Hair follicle dermal papilla cell (primary cell): ENCODE measurements around the gene DNAJC6. TPM values are rescaled to one million over a fixed set of nuclear protein-coding genes. Genes with fewer than 3 reads are reported as not detected.

Source experiments
- small RNA-seq: library from RNA; depleted of rRNA; stranded (forward); fragments of <200 nt; gene quantifications from one replicate; pipeline ENCODE3, GENCODE V24; 2012
- total RNA-seq: library from RNA; depleted of rRNA; stranded (reverse); fragments of >200 nt; gene quantifications from 2 replicates; pipeline ENCODE4 v1.2.3, GENCODE V29; 2012

DNAJC6 gene
- 37.3 and 45.8 TPM in 2 replicates for total RNA-seq

GRCh38 chr1:65309304-65310077, at the start of gene DNAJC6:
Gene DNAJC6, plus strand, starts transcription at chr1:65309543. Its CDS starts 203 bp downstream, at chr1:65309746.

GRCh38 chr1:65420590-65421350, 111.4 kb downstream of the DNAJC6 start, which contains the start of the genes LEPR and LEPROT:
Gene LEPR, plus strand, starts transcription at chr1:65420668. Its CDS starts 144,898 bp downstream, at chr1:65565566.
Gene LEPROT, plus strand, starts transcription at chr1:65420668. Its CDS starts 57 bp downstream, at chr1:65420725.

Small RNA genes within 50 kb of the gene (small RNA-seq; reads per million reads assigned to genes)
- not detected for gene COX6CP13
- gene RNU2-15P: not detected

Other genes starting within 250 kb of the DNAJC6 start
- gene AK4, start 161.3 kb upstream of the DNAJC6 start, total RNA-seq: 14.3 and 22.4 TPM in 2 replicates
- 13.4 and 19.6 TPM in 2 replicates for gene LEPR, start 111.1 kb downstream of the DNAJC6 start, total RNA-seq
- 83.5 and 89.7 TPM in 2 replicates for gene LEPROT, start 111.1 kb downstream of the DNAJC6 start, total RNA-seq